Mucosa of rectum (tissue), 2 donors: Measurements from ENCODE around the gene SRD5A2.

Source experiments
- H3K27ac ChIP-seq, 2 donors: one replicate each; pipeline ENCODE4 v1.7.0; 2013; ENCODE audit warnings: inconsistent platforms in 2 of 2, low read depth in 2 of 2, low read length in 2 of 2
- H3K27me3 ChIP-seq, 2 donors: one replicate each; pipeline ENCODE4 v1.7.0; 2013; ENCODE audit warnings: low read length in 2 of 2; ENCODE audit not compliant: control insufficient read depth in 2 of 2, insufficient read depth in 2 of 2
- H3K36me3 ChIP-seq, 2 donors: one replicate each; pipeline ENCODE4 v1.7.0; 2013; ENCODE audit warnings: low read length in 2 of 2; ENCODE audit not compliant: control insufficient read depth in 2 of 2, insufficient read depth in 2 of 2
- H3K4me1 ChIP-seq, 2 donors: one replicate each; pipeline ENCODE4 v1.7.0; 2013; ENCODE audit warnings: low read length in 2 of 2, mild to moderate bottlenecking in 1 of 2; ENCODE audit not compliant: control insufficient read depth in 2 of 2, insufficient read depth in 2 of 2
- H3K4me3 ChIP-seq, 2 donors: one replicate each; pipeline ENCODE4 v1.7.0; 2013; ENCODE audit warnings: low read length in 2 of 2
- H3K9ac ChIP-seq, 2 donors: one replicate each; pipeline ENCODE4 v1.7.0; 2013; ENCODE audit warnings: low read length in 2 of 2, low read depth in 1 of 2, mild to moderate bottlenecking in 1 of 2
- H3K9me3 ChIP-seq, 2 donors: one replicate each; pipeline ENCODE4 v1.7.0; 2013; ENCODE audit warnings: low read length in 2 of 2; ENCODE audit not compliant: control insufficient read depth in 2 of 2
- donor health status: healthy.
- donor health status: Normal muscosa, but diverticular disease.

Gene SRD5A2

GRCh38 chr2:31475692-31476091, 105.0 kb downstream of the SRD5A2 start:
- Histone ChIP-seq H3K27ac (no peak overlapping the region), H3K9me3 (no peaks in the 10 kb centered on the region), H3K36me3 (no peaks in the 10 kb centered on the region), H3K4me3 (no peak overlapping the region), H3K4me1 (no peaks in the 10 kb centered on the region), H3K27me3 (no peaks in the 10 kb centered on the region), H3K9ac (no peak overlapping the region)

DNA sequence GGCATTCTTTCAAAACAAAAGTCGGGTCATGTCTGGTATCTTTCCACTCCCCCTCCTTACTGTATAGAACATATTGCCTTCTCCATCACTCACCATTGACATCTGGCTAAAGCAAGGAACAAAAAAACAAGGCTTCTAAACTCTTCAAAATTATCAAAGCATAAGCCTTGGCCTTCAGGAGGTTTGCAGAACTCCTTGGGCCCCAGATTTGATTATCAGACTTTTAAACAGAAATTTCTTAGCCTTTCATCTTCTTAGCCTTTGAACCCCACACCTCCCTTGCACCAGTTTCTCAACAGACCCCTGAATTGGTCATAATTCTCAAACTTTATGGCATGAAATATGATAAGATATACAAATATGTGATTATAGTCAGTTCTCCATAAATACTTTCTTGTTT, 106.4 kb downstream of the SRD5A2 start:
- Histone ChIP-seq H3K4me3 (no peak overlapping the region), H3K27ac (no peak overlapping the region), H3K36me3 (no peaks in the 10 kb centered on the region), H3K9me3 (no peaks in the 10 kb centered on the region), H3K9ac (no peak overlapping the region), H3K4me1 (no peaks in the 10 kb centered on the region), H3K27me3 (no peaks in the 10 kb centered on the region)
